ENCODE measurements around the gene EIF2S3.
A peak's percentile ranks its signal among the peaks of the same experiment; 100 is the strongest.
"Not testable (repeated sequence)": the region's sequence is repeated elsewhere in the genome, so short reads cannot be mapped to it uniquely, and the experiment has no call there.

EIF2S3 gene

DNA sequence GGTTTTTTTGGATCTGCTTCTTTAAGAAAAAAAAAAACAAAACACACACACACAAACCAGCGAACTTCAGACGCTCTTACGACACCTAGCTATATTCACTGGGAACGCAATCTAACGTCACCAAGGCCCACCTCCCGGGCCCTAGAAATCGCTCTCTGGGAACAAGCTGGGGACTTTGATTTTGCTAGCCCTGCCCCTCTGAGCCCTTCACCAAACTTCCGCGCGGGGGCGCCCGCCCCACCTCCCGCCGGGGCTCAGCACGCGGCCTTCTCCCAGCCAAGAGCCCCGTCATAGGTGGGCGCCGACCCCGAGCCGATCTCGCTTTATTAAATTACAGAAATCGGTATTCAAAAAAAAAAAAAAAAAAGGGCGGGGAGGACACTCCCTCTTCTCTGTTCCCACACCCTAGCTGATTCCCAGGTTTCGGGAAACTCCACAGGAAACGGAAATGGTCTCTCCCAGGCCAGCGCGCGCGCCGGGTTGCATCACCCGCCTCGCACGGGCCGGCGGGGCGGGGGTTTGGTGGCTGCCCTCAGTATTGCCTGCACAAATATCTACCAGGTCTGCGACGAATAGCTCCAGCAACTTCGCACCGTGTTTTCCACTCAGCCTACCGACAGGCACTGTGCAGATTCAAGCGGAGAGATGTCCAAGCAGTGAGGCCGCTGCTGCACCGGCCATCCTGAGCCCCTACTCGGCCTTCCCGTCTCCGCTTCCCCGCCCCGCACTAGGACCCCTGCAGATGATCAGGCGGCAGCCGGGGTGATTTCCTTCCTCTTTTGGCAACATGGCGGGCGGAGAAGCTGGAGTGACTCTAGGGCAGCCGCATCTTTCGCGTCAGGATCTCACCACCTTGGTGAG, at the start of gene EIF2S3:
Gene EIF2S3, plus strand, starts transcription at position 775 of the 861 bp plus-strand sequence. Its CDS starts 13 bp downstream, at position 788.
- DNase-seq, result peak; percentile 92

DNA sequence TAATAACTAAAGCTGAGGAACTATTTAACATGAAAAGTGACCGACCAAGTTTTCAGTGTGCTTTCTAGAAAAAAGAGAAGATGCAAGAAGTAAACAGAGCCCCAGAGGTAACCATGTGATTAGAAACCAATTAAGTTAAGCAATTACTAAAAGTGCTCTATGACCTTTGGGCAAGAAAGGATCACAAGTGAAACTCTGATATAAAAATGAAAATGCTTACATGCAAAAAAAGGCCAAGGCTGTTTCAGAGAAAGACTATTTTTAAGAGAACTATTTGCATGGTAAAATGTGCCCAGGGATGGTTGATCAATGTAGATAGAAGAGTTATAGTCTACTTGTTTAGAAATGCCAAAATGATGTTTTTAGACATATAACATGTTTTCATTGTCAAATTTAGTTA, 49.7 kb upstream of the EIF2S3 start:
- DNase-seq, result no peak

DNA sequence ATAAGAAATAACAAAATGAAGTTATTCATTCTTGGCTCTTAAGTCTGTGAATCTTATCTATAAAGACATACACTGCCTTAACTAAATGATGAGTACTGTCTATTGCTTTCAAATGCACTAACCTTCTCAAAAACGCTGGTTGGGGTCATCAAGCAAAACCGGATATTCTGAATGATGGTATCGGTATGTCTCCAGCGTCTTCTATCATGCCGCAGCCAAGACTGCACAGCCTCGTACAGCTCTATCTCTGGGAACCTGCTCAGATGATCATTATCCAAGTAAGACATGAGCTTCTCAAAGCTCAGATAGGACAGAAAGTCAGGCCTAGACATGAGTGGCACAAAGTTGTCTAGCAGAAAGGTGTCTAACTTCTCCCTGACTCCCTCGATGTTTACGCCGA, 48.9 kb upstream of the EIF2S3 start:
- DNase-seq, result no peak

DNA sequence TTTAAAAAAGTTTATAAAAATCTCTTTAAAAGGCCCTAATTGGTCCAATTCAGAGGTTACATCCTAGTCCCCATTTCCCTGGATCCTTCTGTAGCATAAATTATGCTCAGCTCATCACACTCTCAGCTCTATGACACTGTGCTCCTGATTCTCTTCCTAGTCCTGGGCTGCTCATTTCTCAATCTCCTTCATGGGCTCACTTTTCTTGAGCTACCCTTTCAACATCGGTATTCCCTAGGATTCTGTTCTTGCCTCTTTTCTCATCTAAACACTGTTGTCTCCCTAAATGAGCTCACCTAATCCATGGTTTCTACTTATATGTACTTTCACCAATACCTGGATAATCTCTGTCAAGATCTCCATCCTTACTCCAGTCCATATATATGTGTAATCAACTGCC, 42.5 kb upstream of the EIF2S3 start:
- no peak for DNase-seq

DNA sequence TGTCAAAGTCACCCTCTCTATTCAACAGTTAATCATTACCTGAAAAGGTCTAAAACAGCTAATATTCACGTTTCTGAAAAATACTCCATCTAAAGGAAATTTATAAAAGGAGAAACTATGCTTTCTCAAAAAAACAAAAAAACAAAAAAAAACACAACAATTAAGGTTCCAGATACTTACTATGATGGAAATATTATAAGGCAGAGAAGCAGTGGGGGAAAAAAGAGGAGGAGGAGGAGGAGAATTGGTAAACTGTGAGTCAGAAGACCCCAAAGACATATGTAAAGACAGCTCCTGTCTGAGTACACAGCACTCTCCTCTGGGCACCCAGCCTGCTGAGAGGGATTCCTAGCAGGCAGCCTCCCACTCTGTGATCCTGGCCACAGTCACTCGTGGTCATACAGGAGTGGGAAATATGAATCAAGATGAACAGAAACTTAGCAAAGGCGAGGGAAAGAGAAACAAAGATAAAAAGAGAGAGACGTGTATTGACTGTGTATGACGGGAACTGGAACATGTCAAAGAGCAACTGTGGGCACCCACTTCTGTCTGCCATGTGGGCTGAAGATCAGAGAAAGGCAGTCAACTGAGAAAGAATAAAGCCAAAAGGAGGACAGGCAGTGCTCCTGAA, 40.3 kb upstream of the EIF2S3 start:
- peak; percentile 29 for DNase-seq

DNA sequence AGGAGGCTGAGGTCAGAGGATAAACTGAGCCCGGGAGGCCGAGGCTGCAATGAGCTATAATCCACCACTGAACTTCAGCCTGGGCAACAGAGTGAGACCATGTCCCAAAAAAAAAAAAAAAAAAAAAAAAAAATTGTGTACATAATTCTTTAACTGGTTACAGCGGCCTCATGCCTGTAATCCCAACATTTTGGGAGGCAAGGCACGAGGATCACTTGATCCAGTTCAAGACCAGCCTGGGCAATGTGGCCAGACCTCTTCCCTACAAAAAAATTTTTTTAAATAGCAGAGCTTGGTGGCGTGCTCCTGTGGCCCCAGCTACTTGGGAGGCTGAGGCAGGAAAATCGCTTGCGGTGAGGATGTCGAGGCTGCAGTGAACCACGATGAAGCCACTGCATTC, 37.1 kb upstream of the EIF2S3 start:
- DNase-seq, result no peak

DNA sequence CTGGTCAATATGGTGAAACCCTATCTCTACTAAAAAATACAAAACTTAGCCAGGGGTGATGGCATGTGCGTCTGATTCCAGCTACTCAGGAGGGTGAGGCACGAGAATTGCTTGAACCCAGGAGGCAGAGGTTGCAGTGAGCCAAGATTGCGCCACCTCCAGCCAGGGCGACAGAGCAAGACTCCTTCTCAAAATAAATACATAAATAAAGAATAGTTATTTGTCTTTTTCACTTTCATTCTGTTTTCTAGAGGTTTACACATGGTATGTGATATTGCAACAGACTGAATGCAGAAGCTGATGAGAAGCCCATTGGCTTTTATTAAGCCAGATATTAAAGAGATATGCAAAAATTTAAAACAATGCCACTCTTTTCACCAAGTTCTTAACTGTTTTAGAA, 35.9 kb upstream of the EIF2S3 start:
- DNase-seq, result no peak

DNA sequence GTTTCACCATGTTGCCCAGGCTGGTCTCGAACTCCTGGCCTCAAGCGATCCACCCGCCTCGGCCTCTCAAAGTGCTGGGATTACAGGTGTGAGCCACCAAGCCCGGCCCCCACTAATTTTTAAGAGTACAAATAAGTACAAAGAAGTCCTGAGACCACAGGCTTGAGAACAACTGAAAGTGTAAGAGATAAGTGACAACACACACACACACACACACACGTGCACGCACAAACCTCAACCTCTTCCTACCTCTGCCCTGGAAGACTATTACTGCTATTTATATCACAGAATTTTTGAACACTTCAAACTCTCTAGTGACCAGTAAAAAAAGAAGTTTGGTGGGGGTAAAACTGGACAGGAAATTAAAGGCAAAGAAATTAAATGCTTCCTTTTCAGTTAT, 35.3 kb upstream of the EIF2S3 start:
- peak; percentile 39 for DNase-seq

DNA sequence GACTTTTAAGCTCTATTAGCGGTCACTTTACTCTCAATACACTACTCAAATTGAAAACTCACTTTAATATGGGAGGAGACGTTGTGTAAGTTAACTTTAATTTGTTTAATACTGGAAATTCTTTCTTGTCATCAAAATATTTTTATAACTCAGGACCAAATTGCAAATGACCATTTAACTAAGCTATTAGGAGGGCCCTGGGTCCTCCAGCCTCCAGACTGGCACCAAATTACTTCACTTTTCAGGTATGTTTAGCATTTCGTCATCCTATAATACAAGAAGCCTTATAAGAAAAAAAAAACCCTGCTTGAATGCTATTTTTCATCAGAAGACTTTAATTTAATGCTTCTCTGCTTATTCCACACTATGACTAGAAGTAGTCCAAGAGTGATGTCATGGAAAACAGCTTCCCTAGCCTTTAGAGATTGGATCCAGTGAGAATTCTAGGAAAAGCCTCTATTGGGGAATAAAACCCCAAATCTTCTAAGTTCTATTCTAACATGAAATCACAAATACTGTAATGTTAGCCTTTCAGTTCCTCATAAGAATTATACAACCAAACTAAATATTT, 34.4 kb upstream of the EIF2S3 start:
- DNase-seq, result no peak

DNA sequence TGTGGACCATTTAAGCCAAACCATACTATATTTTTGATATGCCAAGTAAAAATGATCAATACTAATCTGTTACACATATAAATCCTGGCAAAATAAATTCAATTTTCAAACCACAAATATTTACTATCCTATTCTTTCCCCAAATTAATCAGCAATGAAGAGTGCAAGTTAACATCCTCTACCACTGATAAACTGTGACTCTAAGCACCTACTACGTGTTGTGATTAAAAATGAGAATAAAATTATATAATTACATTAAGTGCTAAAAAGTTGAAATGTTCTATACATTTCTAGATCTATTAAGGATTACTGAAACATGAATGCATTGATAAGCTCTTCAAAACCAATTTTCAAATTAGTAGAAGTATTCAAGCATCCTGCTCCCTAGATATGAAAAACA, 31.2 kb upstream of the EIF2S3 start:
- DNase-seq, result no peak

DNA sequence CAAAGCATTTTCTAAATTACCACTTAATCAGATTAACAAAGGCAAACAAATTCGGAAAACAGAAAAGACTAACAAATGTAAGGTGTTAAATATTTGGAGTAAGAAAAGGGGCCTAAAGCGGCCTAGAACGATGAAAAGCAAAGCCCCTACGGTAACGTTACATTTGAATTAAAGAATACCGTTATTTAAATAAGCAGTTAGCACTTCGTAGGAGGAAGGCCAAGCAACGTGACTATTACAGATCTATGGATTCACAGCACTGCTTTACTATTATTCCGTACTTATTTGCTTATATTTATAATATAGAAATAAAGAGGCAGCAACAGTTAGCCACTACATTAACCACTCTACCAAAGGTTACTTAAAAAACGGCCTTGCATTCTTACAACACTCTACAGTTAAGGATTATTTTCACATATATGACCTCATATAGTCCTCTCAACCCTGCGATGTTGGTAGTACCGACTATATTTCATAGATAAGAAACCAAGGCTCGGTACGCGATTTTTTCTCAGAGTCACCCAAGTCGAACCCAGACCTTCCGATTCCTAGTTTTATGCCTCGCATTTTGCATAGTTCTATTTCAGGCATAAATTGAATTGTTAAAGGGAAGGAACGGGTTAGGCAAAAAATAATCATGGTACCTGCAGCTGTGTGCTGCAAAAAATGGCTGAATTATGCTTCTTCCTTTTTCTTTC, 30.6 kb upstream of the EIF2S3 start:
- no peak for DNase-seq

DNA sequence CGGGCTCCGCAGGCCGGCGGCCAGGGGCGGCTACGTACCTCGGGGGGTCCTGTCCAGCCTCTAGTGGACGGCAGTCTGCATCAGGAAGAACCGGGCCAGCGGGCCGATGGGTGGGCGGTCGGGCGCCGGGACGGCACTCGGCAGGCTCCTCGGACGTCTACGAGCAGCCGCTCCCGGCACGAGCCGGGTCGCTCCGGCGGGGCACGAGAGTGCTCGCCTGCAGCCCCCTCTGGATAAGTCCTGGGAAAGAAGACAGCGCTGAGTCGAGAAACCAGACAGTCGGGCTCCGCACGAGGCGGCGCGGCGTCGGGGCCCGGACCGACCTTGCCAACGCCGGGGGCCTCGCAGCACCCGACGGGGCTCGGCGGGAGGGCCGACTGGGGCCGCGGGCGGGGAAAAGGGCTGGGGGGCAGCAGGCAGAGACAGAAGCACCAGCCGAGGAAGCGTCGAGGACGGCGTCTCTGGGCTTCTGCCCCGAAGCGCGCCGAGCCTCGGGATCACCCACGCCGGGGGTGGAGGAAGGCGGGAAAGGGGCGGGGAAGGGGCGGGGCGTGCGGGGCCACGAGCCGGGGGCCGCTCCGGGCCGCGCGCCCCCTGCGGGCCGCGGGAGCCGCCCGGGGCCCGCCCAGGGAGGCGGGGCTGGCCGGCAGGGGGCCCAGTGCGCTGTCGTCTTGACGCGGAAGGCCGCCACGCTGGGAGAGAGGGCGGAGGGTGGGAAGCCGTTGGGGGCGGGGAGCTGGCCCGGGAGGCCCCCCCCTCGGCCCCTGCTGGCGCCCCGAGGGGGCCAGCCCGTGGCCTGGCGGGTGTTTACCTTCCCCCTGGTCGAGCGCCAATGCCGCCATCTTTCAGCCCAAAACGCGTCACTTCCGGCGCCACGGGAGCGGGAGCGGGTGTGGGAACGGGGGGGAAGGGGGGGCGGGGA, 29.7 kb upstream of the EIF2S3 start:
- peak; percentile 82 for DNase-seq

DNA sequence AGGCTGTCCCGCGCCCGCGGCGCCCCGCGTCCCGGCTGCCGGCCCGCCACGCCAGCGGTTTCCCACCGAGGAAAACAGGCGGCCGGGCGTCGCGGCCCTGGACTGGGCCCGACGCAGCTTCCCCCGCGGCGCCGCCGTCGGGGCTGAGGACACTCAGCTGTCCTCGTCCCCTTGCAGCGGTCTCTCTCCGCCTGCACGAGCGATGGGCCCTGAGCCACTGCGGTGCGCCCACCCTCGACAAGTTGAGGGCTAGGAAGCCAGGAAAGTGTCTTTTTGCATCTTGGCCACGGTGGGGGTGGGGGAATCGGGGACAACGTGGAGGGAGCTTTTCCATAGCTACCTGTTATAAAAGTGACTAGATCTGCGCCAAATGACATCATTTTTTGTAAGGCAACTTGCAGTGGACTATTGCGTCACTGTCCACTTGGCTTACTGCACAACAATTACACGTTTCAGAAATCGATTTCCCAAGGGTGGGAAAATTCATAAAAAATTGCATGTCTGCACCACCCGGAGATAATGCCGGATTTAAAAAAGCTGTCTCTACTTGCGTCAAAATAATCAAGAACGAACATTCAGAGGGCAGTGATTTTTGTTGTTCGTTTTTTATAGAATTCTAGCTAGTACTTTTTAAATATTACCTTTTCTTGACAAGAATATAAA, 28.9 kb upstream of the EIF2S3 start:
- no peak for DNase-seq

DNA sequence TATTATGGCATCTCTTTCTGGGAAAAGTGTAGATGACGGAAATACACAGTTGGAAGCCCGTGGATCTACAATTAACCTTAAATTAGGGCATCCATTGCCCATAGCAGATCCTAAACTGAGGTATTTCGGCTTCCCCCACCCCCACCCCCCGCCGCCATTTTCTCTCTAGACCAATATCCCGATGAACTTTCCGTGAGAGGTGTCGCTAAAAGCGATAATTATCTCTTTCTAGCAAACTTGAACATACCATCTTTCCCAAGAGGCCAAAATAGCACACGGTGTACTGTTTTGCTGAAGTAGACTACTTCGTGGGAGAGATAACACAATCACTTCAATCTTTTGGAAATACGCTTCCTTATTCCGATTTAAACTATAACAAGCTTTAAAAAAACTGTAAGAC, 28.3 kb upstream of the EIF2S3 start:
- no peak for DNase-seq

DNA sequence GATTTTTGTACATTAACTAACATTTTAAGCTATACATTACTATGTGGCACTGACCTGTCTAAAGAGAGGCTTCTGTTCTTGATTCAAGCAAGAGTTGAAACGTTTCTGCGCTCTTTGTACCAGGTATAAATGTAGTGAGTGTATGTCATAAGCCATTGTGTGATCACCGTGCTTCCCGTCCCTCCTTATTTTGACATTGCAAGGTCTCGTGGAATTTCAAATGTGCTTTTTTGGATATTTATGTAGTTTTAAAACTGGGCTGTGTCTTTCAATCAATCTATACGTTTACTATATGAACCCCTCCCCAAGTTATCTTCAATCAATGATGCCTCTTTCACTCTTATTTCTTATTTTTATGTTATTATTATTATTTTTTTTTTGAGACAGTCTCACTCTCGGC, 27.7 kb upstream of the EIF2S3 start, which contains the start of gene KLHL15:
Gene KLHL15, minus strand, starts transcription at position 101 of the 400 bp plus-strand sequence. CDS start 20,493 bp downstream, outside the sequence.
- DNase-seq, result no peak

DNA sequence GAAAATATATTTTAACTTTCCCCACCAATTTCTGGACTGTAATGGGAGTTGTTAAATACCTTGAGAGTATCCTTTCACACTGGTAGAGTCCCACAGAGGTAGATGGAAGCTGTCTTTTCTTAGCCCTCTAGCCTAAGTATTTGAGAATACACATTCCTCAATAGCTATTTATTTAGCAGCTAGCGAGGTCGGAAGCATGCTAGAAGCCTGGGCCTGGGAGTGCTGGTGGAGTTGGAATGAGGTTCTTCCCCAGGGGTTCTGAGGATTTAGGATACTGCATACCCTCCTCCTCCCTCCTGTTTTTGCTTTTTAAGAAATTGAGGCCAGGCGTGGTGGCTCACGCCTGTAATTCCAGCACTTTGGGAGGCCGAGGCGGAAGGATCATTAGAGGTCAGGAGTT, 26.8 kb upstream of the EIF2S3 start:
- no peak for DNase-seq

DNA sequence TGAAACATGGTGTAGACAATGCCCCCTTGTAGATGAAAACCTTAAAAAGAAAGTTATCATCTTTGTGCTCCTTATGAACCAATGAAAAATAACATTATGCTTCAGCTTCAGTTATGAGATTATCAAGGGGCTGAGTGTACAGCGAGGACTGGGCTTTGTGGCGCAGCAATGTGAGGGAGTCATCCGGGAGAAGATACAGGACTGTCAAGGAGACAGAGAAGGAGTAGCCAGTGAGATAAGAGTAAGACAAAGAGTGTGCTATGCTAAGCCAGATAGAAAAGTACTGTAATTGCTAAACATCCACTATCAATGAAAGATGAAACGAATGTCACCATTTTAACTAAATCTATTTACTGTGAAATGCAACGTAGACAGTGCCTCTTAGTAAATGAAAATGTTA, 24.2 kb upstream of the EIF2S3 start:
- DNase-seq, result no peak

DNA sequence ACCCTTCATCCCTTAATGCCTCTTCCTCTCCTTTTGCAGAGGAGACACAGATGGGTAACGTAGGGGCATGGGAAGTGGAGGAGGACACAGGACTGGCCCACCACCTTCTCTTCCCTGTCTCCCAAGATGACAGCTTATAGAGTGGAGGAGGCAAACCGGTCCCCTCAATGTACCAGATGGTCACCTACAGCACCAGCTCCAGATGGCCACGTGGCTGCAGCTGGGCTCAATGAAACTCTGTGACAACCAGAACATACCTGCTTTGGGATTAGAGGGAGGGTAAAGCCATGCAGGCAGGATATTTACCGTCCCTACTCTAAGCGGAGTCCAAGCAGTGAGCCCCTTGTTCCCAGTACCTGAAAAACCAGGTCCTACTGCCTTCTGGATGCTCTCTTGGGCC, 20.3 kb upstream of the EIF2S3 start:
- DNase-seq, result no peak

DNA sequence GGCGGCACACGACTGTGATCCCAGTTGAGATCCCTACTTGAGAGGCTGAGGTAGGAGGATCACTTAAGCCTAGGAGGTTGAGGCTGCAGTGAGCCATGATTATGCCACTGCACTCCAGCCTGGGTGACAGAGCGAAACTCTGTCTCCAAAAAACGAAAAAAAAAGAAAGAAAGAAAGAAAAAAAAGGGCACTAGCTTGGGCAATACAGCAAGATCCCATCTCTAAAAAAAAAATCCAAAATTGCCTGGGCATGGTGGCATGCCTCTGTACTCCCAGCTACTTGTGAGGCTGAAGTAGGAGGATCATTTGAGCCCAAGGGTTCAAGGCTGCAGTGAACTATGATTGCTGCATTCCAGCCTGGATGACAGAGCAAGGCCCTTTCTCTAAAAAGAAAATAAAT, 17.0 kb upstream of the EIF2S3 start:
- DNase-seq, result no peak

DNA sequence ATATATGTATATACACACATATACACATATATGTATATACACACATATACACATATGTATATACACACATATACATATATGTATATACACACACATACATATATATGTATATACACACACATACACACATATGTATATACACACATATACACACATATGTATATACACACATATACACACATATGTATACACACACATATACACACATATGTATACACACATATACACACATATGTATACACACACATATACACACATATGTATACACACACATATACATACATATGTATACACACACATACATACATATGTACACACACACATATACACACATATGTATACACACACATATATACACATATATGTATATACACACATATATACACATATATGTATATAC, 8.7 kb upstream of the EIF2S3 start:
- not testable (repeated sequence) for DNase-seq

DNA sequence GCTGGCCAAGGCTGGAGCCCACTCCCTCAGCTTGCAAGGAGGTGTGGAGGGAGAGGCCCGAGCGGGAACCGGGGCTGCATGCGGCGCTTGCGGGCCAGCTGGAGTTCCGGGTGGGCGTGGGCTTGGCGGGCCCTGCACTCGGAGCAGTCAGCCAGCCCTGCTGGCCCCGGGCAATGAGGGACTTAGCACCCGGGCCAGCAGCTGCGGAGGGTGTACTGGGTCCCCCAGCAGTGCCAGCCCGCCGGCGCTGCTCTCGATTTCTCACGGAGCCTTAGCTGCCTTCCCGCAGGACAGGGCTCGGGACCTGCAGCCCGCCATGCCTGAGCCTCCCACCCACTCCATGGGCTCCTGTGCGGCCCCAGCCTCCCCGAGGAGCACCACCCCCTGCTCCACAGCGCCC, 5.1 kb upstream of the EIF2S3 start:
- DNase-seq, result not testable (repeated sequence)

Measured in CD4-positive, alpha-beta T cell treated with Interleukin-17A for 1 hour (primary cell).